Measurements from ENCODE around the gene HABP4. TPM values are rescaled to one million over a fixed set of nuclear protein-coding genes. Genes with fewer than 3 reads are reported as not detected.

HABP4 gene
- total RNA-seq, 1 donor from 2014 or later, result 15.8 TPM

DNA sequence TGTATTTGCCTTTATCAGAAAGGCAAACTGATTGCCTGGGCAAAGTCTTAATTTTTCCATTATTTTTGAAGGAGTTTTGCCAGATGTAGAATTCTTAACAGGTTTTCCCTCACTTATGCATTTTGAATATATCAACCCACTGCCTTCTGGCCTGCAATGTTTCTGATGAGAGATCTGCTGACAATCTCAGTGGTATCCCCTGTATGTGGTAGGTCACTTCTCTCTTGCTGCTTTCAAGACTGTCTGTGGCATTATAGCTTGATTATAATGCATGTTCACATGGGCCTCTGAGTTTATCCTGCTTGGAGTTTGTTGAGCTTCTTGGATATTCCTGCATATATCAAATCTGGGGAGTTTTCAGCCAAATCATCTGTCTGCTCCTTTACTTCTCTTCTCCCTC lies 82.2 kb downstream of the HABP4 start:
- peaks cover 28% of the 10 kb centered on the region for H3K36me3 Mint-ChIP-seq (ENCODE audit: unreplicated experiment)
- DNase-seq (ENCODE audit: extremely low spot score, unreplicated experiment), result no peak
- TF ChIP-seq, protein P1, sequence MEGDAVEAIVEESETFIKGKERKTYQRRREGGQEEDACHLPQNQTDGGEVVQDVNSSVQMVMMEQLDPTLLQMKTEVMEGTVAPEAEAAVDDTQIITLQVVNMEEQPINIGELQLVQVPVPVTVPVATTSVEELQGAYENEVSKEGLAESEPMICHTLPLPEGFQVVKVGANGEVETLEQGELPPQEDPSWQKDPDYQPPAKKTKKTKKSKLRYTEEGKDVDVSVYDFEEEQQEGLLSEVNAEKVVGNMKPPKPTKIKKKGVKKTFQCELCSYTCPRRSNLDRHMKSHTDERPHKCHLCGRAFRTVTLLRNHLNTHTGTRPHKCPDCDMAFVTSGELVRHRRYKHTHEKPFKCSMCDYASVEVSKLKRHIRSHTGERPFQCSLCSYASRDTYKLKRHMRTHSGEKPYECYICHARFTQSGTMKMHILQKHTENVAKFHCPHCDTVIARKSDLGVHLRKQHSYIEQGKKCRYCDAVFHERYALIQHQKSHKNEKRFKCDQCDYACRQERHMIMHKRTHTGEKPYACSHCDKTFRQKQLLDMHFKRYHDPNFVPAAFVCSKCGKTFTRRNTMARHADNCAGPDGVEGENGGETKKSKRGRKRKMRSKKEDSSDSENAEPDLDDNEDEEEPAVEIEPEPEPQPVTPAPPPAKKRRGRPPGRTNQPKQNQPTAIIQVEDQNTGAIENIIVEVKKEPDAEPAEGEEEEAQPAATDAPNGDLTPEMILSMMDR (IDR thresholded peaks at IDR 0.05), result no peak
- no peak overlapping the region for H3K4me3 Mint-ChIP-seq (ENCODE audit: unreplicated experiment)
- peaks cover 6% of the 10 kb centered on the region for H3K4me1 Mint-ChIP-seq (ENCODE audit: unreplicated experiment)
- peaks cover 6% of the 10 kb centered on the region for H3K9me3 Mint-ChIP-seq (ENCODE audit: unreplicated experiment)
- no peaks in the 10 kb centered on the region for H3K27me3 Mint-ChIP-seq (ENCODE audit: unreplicated experiment)
- no peak overlapping the region for H3K27ac Mint-ChIP-seq (ENCODE audit: unreplicated experiment)

DNA sequence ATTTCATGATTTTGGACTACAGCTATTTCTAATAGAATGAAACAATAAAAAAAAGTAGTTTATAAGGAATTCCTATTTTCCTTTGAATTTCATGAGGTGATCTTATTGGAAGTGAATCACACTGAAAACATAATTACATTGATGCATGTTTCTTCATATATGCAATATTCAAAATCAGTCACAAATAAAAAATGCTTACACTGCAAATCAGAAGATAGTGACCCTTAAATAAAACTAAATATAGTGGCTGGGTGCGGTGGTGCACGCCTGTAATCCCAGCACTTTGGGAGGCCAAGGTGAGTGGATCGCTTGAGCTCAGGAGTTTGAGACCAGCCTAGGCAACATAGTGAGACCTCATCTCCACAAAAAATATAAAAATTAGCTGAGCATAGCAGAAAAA lies 90.1 kb downstream of the HABP4 start:
- DNase-seq (ENCODE audit: extremely low spot score, unreplicated experiment), result no peak
- TF ChIP-seq, protein P1 (IDR thresholded peaks at IDR 0.05), result no peak
- no peaks in the 10 kb centered on the region for H3K27me3 Mint-ChIP-seq (ENCODE audit: unreplicated experiment)
- no peak overlapping the region for H3K4me3 Mint-ChIP-seq (ENCODE audit: unreplicated experiment)
- H3K27ac Mint-ChIP-seq (ENCODE audit: unreplicated experiment), result no peak overlapping the region
- H3K36me3 Mint-ChIP-seq (ENCODE audit: unreplicated experiment), result peaks cover 3% of the 10 kb centered on the region
- H3K4me1 Mint-ChIP-seq (ENCODE audit: unreplicated experiment), result peaks cover 6% of the 10 kb centered on the region
- H3K9me3 Mint-ChIP-seq (ENCODE audit: unreplicated experiment), result no peaks in the 10 kb centered on the region

Other genes starting within 250 kb of the HABP4 start
- gene HSD17B3, start 148.0 kb upstream of the HABP4 start, total RNA-seq, result not detected in 2 replicates
- gene SLC35D2, start 66.5 kb upstream of the HABP4 start, total RNA-seq, result 18.3 and 20.2 TPM in 2 replicates
- 2.1 and 2.3 TPM in 2 replicates for gene ZNF367, start 31.8 kb upstream of the HABP4 start, total RNA-seq
- 16.6 and 18.6 TPM in 2 replicates for gene CDC14B, start 169.7 kb downstream of the HABP4 start, total RNA-seq
- gene PRXL2C, start 205.1 kb downstream of the HABP4 start, total RNA-seq, result 19.8 and 23.9 TPM in 2 replicates

Data from osteocyte (in vitro differentiated cells).